Ecto neural progenitor cell (in vitro differentiated cells): ENCODE measurements around the gene C1R.
"Not testable (repeated sequence)": the region's sequence is repeated elsewhere in the genome, so short reads cannot be mapped to it uniquely, and the experiment has no call there.

ENCODE experiments used
- DNase-seq: peaks from one replicate; pipeline ENCODE4 v3.0.0-alpha.2; 2018; ENCODE audit warnings: low spot score

C1R gene

DNA sequence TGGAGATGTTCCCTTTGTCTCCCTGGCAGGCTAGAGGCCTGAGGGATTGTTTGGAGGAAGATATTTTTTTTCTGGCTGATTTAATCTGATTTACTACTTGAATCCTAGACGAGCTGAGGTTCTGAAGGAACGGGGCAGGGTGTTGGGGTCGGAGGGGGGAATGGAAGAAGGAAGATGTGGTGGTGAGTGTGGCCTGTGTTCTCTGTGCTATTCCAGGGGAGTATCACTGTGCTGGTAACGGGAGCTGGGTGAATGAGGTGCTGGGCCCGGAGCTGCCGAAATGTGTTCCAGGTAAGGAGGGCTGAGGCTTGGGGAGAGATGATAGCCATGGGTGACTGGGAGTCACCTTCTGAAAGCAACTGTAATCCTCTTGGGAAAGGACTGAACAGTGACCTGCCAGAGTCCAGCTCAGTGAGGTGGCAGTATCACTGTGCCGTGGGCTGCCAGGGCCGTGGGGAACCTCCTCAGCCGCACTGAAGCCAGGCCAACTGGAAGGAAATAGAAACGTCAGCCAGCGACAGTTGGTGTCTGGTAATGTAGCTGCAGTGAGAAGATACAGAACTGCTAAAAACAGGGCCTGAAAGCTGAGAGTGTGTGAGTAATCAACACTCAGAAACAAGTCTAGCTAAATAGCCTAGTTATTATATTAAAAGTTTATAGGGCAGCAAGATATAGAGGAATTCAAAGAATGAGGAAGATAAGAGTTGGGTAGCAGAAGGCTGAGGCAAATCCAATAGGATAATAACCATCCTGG, 23.8 kb downstream of the C1R start:
- no peak for DNase-seq

DNA sequence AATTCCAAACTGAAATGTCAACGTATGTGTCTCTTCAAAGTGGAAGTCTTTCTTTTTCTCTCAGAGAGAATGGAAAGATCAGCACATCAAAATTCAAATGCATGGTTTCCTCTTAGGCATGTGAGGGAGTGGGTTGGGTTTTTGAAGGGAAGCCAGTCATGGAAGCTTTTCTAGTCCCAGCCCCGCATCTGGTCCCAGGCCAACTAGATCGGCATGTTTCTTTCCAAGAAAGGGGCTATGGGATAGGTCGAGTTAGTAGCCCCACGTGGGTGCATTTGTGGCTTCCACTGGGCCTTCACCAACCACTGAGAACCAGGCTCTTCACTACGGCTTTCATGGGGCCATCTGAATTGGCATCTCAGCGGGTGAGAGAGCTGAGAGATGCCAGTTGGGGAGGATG, 25.1 kb downstream of the C1R start:
- no peak for DNase-seq

DNA sequence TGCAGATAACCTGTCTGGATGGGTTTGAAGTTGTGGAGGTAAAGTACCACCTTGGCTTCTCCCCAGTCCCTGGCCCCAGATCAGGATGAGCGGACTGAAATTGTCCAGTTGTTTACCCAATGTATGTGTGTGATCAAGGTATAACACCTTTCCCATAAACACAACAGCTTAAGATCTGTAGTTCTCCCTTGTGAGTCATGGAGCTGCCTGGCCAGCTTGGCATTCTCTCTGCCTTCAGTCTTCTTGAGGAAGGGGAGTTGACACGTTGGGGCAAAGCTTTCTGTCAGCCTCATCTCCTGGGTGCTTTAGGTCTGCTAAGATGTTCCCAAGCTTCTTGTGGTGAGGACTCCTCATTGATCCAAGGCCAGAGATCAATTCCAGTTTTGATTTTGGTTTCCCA, 25.6 kb downstream of the C1R start:
- DNase-seq, result no peak

DNA sequence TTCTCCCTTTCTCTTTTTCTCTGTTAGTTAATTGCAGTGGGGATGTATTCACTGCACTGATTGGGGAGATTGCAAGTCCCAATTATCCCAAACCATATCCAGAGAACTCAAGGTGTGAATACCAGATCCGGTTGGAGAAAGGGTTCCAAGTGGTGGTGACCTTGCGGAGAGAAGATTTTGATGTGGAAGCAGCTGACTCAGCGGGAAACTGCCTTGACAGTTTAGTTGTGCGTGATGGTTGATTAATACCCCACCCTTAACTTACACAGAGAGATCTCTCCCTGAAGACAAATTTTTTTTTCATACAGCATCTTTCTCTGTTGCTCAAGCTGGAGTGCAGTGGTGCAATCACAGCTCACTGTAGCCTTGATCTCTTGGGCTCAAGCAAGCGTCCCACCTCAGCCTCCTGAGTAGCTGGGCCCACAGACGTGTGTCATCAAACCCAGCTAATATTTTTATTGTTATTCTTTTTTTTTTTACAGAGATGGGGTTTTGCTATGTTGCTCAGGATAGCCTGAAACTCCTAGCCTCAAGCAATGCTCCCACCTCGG, 27.1 kb downstream of the C1R start:
- DNase-seq, result no peak

- DNase-seq, result no peak
Observed at GRCh38 chr12:7064516-7064915, 27.7 kb downstream of the C1R start.

DNA sequence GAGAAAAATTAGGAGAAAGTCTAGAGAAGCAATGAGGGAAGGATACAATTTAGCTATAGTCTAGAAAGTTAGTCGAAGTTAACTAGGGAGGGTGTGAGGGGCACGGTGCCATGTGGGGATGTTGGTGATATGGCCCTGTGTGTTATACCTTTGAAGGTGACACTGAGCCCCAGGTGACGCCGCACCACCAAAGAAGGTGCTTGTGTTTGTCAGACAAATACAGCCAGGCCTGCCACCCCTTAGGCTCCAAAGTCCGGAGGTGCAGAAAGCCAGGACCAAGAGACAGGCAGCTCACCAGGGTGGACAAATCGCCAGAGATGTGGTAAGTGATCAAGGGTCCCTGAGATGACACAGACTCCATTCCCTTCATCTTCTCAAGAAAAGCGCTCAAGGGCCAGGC, 30.6 kb downstream of the C1R start:
- no peak for DNase-seq

GRCh38 chr12:7061138-7061537, 31.1 kb downstream of the C1R start:
- DNase-seq, result no peak

- DNase-seq, result no peak
Observed at GRCh38 chr12:7060353-7060954, 31.8 kb downstream of the C1R start, which contains the start of gene C1S. Gene C1S, plus strand, starts transcription at chr12:7060718. Its CDS starts 1,195 bp downstream, at chr12:7061913.

DNA sequence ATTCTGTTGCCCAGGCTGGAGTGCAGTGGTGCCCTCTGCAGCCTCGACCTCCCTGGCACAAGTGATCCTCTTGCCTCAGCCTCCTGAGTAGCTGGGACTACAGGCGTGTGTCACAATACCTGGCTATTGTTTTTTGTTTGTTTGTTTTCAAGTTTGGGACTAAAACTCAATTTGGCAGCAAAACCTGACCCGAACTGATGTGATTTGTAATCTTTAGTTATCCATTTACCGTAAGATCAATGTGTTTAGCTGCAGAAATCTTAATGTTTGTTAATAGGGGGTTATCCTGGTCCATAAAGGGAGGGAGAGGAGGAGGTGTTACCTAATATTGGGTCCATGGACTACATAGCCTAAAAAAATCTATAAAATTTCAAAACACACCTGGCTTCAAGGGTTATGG, 32.5 kb downstream of the C1R start:
- DNase-seq, result no peak

GRCh38 chr12:7058850-7059395, 33.3 kb downstream of the C1R start:
- DNase-seq, result no peak

- DNase-seq, result no peak
Observed at GRCh38 chr12:7058163-7058845, 33.9 kb downstream of the C1R start.

- not testable (repeated sequence) for DNase-seq
Observed at GRCh38 chr12:7055736-7056135, 36.5 kb downstream of the C1R start.

GRCh38 chr12:7054925-7055324, 37.3 kb downstream of the C1R start:
- DNase-seq, result no peak

- not testable (repeated sequence) for DNase-seq
Observed at GRCh38 chr12:7049973-7050372, 42.3 kb downstream of the C1R start.

- not testable (repeated sequence) for DNase-seq
Observed at GRCh38 chr12:7049445-7049951, 42.7 kb downstream of the C1R start.

GRCh38 chr12:7047306-7047705, 44.9 kb downstream of the C1R start:
- no peak for DNase-seq

GRCh38 chr12:7046383-7047105, 45.7 kb downstream of the C1R start:
- DNase-seq, result no peak

DNA sequence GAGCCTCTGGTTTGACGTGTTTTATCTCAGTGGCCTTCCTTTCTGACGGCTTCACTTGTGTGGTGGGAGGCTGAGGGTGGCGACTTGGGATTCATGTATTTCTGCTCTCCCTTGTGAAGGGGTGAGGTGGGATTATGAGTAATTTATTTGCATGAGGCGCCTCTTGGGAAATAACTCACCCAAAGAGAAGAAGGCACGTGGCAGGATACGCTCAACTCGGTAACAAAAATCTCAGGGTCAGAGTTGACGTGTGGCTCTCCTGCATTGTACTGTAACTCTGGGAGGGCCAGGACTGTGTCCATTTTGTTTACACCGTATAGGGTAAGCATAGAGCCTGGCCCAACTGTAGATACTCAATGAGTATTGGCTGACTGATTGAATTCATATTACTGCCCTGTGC, 46.3 kb downstream of the C1R start:
- no peak for DNase-seq

- DNase-seq, result no peak
Observed at GRCh38 chr12:7042842-7043241, 49.4 kb downstream of the C1R start.

- no peak for DNase-seq
Observed at GRCh38 chr12:7039403-7039802, 52.8 kb downstream of the C1R start.

GRCh38 chr12:7038591-7038990, 53.7 kb downstream of the C1R start:
- no peak for DNase-seq

- not testable (repeated sequence) for DNase-seq
Observed at GRCh38 chr12:7037411-7037810, 54.8 kb downstream of the C1R start.
